Measurements from ENCODE around the gene AMIGO2.
"Not testable (repeated sequence)": the region's sequence is repeated elsewhere in the genome, so short reads cannot be mapped to it uniquely, and the experiment has no call there.

DNA sequence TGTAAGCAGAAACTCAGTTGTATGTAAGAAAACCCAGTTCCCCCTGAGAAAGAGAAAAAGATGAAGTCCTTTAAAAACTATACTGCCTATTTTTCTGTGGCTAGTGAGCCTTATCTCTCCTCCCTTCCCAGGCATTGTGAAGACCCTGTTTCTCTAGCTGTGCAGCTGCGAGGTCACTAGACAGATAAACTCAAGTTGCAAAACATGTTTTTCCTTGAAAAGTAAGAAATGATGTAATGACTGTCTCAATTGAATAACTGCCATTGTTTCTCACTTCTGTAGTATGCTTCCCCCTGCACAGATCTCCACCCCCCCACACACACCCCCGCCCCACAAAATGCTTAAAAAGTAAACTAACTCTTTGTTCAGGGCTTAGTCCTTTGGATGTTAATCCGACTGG is 23.9 kb downstream of the AMIGO2 start:
- TF ChIP-seq, protein P1, sequence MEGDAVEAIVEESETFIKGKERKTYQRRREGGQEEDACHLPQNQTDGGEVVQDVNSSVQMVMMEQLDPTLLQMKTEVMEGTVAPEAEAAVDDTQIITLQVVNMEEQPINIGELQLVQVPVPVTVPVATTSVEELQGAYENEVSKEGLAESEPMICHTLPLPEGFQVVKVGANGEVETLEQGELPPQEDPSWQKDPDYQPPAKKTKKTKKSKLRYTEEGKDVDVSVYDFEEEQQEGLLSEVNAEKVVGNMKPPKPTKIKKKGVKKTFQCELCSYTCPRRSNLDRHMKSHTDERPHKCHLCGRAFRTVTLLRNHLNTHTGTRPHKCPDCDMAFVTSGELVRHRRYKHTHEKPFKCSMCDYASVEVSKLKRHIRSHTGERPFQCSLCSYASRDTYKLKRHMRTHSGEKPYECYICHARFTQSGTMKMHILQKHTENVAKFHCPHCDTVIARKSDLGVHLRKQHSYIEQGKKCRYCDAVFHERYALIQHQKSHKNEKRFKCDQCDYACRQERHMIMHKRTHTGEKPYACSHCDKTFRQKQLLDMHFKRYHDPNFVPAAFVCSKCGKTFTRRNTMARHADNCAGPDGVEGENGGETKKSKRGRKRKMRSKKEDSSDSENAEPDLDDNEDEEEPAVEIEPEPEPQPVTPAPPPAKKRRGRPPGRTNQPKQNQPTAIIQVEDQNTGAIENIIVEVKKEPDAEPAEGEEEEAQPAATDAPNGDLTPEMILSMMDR (IDR thresholded peaks at IDR 0.05), result not testable (repeated sequence)
- not testable (repeated sequence) for TF ChIP-seq POLR2A (IDR thresholded peaks at IDR 0.05)
